ENCODE data around the gene C22orf42.
"Not testable (repeated sequence)": the region's sequence is repeated elsewhere in the genome, so short reads cannot be mapped to it uniquely, and the experiment has no call there.

C22orf42 gene

GRCh38 chr22:32158712-32159533 lies at the start of gene C22orf42:
Gene C22orf42, minus strand, starts transcription at chr22:32159303. Its CDS starts 88 bp downstream, at chr22:32159215.
- no peak for DNase-seq (ENCODE audit: low read depth in 2 of 2)

- no peak for DNase-seq (ENCODE audit: low read depth in 2 of 2)
Measured at GRCh38 chr22:32208681-32209080, 49.6 kb upstream of the C22orf42 start.

- DNase-seq (ENCODE audit: low read depth in 2 of 2) = no peak
Measured at GRCh38 chr22:32207971-32208480, 48.9 kb upstream of the C22orf42 start.

- peak in 1 of 2 donors; percentile 28 for DNase-seq (ENCODE audit: low read depth in 2 of 2)
Measured at GRCh38 chr22:32206774-32207758, 48.0 kb upstream of the C22orf42 start.

- DNase-seq (ENCODE audit: low read depth in 2 of 2) = no peak
Measured at GRCh38 chr22:32205974-32206773, 47.1 kb upstream of the C22orf42 start.

- peak in 1 of 2 donors; percentile 27 for DNase-seq (ENCODE audit: low read depth in 2 of 2)
Measured at GRCh38 chr22:32204856-32205722, 46.0 kb upstream of the C22orf42 start, which contains the start of gene RFPL2. Gene RFPL2, minus strand, starts transcription at chr22:32205073. Its CDS starts 2,622 bp downstream, at chr22:32202451.

GRCh38 chr22:32204040-32204855 lies 45.1 kb upstream of the C22orf42 start:
- DNase-seq (ENCODE audit: low read depth in 2 of 2) = no peak

GRCh38 chr22:32203181-32204039 lies 44.3 kb upstream of the C22orf42 start:
- no peak for DNase-seq (ENCODE audit: low read depth in 2 of 2)

- no peak for DNase-seq (ENCODE audit: low read depth in 2 of 2)
Measured at GRCh38 chr22:32202539-32203180, 43.6 kb upstream of the C22orf42 start.

- DNase-seq (ENCODE audit: low read depth in 2 of 2) = no peak
Measured at GRCh38 chr22:32202161-32202538, 43.0 kb upstream of the C22orf42 start.

- no peak for DNase-seq (ENCODE audit: low read depth in 2 of 2)
Measured at GRCh38 chr22:32200752-32201151, 41.6 kb upstream of the C22orf42 start.

GRCh38 chr22:32199961-32200360 lies 40.9 kb upstream of the C22orf42 start:
- no peak for DNase-seq (ENCODE audit: low read depth in 2 of 2)

- DNase-seq (ENCODE audit: low read depth in 2 of 2) = no peak
Measured at GRCh38 chr22:32199341-32199740, 40.2 kb upstream of the C22orf42 start.

- not testable (repeated sequence) for DNase-seq (ENCODE audit: low read depth in 2 of 2)
Measured at GRCh38 chr22:32197553-32198226, 38.6 kb upstream of the C22orf42 start.

GRCh38 chr22:32195900-32196299 lies 36.8 kb upstream of the C22orf42 start:
- not testable (repeated sequence) for DNase-seq (ENCODE audit: low read depth in 2 of 2)

GRCh38 chr22:32193346-32193745 lies 34.2 kb upstream of the C22orf42 start:
- not testable (repeated sequence) for DNase-seq (ENCODE audit: low read depth in 2 of 2)

GRCh38 chr22:32191021-32191420 lies 31.9 kb upstream of the C22orf42 start:
- DNase-seq (ENCODE audit: low read depth in 2 of 2) = not testable (repeated sequence)

All from stimulated activated CD4-positive, alpha-beta T cell treated with anti-CD3 and anti-CD28 coated beads, Interleukin-4, amount 100 ng/mL, for 48 hours (primary cell).